Activated gamma-delta T cell (primary cell): Measurements from ENCODE around the gene FAM3A.
"Not testable (repeated sequence)": the region's sequence is repeated elsewhere in the genome, so short reads cannot be mapped to it uniquely, and the experiment has no call there.

Experiments
- DNase-seq: peaks from one replicate; lab custom pipeline; 2025; lab: John Stamatoyannopoulos, UW
- total RNA-seq, 2 donors: gene quantifications; one replicate each; lab custom pipeline; 2026; lab: John Stamatoyannopoulos, UW

The FAM3A gene, protein sequence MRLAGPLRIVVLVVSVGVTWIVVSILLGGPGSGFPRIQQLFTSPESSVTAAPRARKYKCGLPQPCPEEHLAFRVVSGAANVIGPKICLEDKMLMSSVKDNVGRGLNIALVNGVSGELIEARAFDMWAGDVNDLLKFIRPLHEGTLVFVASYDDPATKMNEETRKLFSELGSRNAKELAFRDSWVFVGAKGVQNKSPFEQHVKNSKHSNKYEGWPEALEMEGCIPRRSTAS
- 43.1 to 48.5 reads per million in 2 donors for total RNA-seq

DNA sequence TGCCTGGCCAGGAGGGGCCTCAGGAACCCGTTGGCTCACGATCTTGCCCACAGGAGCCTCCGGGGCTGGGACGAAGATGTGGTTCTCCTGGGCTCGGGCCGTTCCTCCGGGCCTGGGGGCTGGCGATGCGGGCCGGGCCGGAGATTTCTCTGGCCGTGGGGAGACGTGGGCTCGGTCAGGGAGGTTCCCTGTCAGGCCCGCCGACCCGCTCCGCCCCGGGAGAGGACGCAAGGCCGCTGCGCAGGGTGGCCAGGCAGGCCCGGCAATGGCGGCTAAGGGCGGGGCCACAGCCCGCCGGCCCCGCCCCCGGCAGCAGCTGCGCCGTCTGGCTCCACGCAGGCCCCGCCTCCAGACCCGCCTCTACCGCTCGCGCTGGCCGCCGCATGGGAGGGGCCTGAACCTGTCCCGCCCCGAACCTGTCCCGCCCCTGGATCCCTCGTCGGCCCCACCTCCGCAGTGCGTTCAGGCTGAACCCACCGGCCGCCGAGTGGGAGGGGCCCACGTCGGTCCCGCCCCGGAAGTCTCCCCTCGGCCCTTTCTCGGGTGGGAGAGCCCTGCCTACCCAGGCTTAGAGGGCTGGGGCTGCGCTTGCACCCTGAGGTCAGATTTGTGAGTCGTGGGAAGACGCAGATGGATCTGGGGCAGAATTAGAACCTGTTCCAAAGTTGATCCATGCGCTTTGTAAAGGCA is at the start of gene FAM3A:
Gene FAM3A, minus strand, starts transcription at position 267 of the 690 bp plus-strand sequence. CDS start 460 bp downstream, outside the sequence.
- peak; percentile 88 for DNase-seq

DNA sequence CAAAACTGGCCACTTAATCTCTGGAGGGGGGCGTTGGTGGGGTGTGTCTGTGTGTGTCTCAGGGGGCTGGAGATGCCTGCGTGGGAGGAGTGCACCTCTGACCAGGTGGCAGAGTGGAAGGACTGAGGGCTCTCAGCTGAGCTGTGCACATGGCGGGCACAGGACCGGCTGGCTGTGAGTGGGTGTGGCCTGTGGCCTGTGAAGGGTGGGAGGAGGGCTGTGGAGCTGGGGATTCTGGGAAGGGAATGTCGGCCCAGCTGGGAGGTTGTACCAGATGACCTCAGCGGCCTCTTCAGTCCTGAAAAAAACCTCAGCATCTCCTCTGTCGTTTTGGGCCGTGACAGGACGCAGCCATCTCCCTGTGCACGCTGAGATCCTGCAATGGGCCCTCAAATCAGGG is 46.3 kb upstream of the FAM3A start:
- not testable (repeated sequence) for DNase-seq

DNA sequence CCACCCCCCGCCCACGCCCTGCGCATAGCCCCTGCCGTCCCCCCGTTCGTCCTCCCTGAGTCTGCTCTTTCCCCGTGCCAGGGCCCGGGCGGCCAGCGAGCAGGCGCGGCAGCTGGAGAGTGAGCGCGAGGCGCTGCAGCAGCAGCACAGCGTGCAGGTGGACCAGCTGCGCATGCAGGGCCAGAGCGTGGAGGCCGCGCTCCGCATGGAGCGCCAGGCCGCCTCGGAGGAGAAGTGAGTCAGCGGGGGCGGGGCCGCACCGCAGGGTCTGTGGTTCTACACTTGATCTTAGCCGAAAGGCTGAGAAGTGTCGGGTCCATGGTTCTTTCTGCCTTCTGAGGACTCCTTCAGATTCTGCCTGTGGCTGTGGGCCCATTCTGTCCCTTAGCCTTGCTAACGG is 44.3 kb upstream of the FAM3A start:
- not testable (repeated sequence) for DNase-seq

DNA sequence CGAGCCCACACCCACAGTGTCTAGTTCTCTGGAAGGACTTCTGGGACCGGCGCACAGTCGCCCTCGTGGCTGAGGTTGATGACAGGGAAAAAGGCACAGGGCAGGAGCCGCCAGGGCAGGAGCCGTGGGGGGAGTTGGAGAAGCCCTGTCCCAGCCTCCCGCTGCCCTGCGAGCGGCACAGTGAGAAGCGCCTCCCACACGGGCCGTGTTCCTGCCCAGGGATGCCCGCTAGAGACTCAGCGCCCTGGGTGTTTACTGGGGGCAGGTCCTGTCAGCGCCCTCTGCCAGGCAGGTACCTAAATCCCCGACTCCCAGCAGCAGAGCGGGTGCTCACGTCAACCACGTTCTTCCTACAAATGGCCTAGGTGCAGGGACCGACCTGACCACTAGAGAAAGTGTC is 42.9 kb upstream of the FAM3A start:
- DNase-seq = not testable (repeated sequence)

DNA sequence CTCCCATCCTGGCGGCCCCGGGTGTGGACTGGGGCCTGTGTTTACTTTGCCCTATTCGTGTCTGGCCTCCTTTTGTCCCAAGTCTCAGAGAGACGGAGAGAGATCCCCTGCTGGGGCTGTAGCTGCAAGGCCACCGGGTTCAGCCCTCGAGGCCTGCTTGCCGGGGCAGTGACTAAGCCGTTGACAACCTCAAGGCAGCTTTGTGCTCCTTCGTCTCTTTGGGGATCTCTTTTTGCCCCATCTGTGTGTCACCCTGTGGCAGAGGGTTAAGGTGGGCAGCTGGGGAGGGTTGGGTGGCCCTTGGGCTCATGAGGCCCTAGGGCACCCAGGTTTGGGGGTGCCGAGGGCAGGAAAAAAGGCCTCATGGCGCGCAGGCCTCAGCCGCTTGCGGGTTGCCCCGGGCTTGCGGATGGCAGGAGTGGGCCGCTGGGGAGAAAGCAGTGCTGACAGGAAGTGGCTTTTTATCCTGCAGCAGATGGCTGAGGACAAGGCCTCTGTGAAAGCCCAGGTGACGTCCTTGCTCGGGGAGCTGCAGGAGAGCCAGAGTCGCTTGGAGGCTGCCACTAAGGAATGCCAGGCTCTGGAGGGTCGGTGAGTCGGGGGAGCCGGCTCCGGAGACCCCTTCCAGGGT is 42.1 kb upstream of the FAM3A start:
- not testable (repeated sequence) for DNase-seq

DNA sequence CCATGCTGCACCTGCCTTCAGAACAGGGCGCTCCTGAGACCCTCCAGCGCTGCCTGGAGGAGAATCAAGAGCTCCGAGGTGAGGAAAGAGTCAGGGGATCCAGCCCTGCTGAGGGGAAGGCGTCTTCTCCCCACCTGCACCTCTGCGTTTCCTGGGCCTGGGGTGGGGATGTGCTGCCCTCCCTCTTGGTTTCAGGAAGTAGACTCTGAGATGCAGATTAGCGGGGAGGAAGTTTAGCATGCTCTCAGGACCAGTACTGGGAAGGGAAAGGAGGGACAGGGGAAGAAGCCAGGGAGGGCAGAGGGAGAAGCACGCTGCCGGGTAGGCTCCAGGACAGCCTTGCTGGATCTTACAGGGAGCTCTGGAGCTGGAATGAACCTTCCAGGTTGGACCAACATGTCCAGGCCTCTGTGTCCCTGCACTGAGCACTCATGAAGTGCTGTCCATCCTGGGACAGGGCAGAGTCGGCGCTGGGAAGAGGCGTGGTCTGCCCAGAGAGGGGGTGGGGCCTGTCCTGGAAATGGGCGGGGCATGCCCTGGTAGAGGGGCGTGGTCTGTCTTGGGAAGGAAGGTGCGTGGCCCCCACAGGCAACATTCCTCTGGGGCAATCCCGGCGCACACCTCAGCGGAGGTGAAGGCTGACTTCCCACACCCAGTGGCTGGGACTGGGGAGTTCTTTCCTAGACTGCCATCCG is 36.2 kb upstream of the FAM3A start:
- DNase-seq = not testable (repeated sequence)

DNA sequence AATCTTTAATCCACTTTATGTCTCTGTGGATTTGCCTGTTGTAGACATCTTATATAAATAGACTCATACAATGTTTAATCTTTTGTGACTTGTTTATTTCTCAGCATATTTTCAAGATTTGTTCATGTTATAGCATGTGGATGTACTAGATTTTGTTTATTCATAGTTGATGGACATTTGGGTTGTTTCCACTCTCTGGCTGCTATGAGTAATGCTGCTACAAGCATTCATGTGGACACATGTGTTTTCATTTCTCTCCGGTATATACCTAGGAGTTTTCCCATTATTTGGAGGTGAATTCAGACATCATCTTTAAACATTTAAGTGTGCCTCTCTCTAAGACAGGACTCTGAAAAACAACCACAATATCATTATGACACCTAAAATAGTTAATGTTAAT is 33.7 kb upstream of the FAM3A start:
- DNase-seq = no peak

DNA sequence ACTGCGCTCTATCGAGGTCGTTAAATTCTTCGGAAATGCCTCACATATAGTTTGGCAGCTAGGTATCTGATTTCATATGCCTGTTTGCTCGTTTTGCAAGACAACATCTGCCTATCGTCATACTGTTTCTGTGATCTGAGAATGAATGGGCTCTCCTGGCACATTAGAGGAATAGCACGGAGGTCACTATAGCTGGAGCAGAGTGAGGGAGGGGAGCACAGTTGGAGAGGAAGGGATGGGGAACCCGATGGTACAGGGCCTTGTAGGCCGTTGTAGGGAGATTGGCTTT is 31.9 kb upstream of the FAM3A start:
- DNase-seq = no peak

DNA sequence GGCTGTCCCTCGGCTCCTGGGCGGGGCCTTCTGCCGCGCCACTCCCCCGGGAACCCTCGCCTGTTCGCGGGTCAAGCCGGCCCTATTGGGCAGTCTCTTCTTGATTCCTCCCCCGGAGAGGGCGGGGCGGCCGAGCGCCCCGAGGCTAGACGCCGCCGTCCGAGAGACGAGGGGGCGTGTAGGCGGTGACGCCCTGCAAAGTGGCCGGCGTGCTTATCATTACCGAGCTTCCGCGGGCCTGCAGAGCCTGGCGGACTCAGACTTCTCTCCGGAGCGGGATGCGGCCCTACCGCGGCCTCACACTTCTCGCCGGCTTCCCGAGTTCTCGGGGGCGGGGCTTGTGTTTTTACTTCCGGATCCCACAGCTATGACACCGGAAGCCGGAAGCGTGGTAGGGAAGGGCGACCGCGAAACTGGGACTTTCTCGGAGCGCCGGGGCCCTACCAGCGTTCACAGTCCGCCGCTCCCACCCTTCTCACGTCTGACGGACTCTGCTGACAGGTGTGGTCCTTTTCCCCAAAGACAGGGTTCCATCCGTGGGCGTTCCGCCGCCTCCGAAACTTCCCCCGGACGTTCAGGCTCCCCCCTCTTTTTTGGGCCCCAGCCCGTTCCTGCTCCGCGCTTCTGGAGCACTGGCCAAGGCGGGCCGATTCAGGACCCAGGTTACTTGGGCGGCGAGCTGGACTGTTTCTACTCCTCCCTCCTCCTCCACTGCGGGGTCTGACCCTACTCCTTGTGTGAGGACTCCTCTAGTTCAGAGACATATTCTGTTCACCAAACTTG is 31.4 kb upstream of the FAM3A start, which contains the start of gene IKBKG:
Gene IKBKG, plus strand, starts transcription at position 376 of the 783 bp plus-strand sequence. CDS start 4,383 bp downstream, outside the sequence.
- DNase-seq = peak; percentile 79

DNA sequence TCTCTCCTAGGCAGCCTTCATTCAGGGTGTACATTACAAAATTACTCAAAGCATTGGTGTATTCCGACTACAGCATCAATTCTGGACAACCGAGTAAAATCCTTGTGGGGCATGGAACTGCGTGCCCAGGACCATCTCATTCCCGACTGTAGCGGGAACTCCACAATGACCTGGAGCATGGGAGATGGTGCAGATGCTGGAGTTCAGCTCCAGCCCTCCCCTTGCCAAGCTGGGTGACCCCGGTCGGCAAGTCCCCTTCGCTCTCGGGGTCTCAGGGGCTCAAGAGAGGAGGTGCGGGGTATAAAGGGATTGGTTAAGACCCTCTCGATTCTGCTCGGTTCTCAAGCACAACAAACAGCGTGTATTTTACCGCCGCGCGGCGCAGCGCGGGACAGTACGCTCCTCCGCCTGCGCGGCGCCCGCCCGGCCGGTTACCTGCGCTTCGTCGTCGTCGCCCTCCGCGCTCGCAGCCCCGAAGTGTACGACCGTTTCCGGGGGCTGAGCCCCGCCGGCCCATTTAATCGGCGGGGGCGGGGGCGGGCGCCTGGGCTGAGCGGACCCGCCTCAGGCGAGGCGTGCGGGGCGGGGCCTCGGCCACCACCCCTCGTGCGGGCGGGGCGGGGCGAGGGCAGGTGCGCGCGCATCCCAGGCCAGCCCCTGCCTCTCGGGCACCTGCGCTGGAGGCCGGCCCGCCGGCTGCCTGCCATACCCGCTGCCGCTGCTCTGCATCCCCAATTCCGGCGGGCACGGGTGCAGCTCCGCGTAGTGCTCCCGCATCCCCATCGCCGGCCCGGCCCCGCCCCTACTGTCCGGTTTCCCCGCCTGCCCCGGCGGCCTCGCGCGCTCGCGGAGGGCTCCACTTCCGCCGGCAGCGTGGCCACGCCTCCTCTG is 30.6 kb upstream of the FAM3A start, which contains the start of gene G6PD:
Gene G6PD, minus strand, starts transcription at position 493 of the 891 bp plus-strand sequence. CDS start 691 bp downstream, outside the sequence.
- peak; percentile 79 for DNase-seq

DNA sequence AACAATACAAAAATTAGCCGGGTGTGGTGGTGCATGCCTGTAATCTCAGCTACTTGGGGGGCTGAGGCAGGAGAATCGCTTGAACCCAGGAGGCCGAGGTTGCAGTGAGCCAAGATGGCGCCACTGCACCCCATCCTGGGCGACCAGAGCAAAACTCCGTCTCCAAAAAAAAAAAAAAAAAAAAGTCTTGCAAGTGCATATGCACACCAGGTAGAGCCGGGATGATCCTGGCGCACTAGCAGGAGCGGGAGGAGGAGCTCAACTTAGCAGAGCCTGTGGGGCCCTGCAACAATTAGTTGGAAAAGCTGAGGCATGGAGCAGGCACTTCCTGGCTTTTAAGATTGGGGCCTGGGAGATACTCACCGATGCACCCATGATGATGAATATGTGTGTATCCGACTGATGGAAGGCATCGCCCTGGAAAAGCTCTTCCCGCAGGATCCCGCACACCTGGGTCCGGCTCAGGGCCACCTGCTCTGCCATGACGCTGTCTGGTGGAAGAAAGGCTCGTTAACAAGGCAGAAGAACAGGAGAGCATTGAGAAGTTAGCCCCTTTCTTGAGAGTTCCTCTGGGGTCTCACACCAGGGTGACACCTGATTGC is 29.7 kb upstream of the FAM3A start:
- no peak for DNase-seq

DNA sequence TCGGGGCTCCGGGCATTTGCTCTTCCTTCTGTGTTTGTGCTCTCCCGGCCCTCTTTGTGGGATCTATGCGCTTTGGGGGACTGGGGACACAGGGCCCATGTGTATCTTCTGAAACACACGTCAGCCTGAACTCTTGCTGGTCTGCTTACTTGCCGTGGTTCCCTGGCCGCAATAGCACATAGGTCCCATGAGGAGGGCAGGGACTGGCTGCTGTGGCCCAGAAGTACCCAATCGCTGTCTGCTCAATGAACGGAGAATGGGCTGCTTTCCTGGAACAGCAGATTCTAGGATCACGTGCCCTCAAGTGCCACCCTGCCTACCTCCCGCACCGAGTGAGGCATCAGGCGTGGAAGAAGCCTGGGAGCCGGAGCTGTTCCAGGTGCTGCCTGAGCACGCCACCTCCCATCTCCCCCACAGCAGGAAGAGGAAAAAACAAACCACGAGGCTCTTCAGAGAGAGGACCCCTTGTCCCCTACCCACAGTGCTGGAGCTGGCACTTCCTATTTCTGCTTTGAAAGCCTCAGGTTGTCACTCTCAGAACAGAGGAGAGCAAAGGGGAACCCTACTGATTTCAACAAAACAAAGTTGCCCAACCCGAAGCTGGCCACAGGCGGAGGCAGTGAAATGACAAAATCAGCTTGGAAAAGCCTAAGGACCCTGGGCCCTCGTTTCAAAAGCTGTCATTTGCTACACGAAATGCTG is 26.8 kb upstream of the FAM3A start:
- DNase-seq = no peak

DNA sequence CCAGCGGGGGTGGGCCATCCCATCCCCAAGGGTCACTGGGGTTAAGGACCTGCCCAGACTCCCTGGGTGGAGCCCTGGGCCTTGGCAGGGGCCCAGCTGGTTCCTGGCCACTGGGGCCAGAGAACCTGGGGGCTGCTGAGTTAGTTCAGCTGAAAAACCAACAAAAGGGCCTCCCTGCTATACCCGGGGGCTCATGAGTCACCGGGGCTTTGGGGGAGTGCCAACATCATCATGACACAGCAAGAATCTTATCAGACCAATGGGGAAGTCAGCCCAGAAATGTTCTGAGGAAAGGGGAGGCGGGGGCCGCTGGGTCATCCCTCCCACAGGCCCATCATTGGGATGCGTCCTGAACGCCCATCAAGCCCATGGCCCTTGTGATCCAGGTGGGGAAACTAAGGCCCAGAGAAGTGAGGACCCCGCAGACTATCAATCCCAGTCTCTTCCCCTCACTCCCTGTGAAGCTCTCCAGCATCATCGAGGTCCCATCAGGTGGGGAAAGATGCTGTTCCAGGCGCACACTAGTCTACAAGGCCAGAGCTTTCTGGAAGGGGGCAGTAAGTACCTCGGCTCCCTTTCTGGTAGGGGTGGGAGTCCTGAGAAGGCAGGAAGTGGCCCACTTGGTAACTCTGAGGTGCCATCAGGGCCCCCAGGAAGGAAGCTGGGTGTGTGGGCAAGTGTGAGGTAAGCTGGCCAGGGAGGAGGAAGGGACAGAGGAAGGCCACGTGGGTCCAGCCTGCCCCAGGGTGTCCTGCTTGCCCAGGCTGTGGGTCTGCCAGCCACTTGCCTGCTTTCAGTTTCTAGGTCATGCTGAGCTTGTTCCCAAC is 26.1 kb upstream of the FAM3A start:
- no peak for DNase-seq

DNA sequence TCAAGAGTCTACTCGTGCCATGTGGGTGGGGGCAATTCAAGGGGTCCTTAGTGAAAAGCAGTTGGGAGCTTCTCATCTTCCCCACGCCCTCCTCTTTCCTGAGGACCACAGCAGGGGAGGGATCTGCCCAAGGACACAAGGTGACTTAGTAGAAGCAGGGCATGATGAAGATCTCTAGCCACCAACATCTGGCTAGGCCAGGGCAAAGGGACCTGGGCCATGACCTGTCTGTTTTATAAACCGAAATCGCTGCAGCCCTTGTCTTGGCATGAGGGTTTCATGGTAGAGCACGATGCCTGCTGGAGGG is 25.5 kb upstream of the FAM3A start:
- no peak for DNase-seq

DNA sequence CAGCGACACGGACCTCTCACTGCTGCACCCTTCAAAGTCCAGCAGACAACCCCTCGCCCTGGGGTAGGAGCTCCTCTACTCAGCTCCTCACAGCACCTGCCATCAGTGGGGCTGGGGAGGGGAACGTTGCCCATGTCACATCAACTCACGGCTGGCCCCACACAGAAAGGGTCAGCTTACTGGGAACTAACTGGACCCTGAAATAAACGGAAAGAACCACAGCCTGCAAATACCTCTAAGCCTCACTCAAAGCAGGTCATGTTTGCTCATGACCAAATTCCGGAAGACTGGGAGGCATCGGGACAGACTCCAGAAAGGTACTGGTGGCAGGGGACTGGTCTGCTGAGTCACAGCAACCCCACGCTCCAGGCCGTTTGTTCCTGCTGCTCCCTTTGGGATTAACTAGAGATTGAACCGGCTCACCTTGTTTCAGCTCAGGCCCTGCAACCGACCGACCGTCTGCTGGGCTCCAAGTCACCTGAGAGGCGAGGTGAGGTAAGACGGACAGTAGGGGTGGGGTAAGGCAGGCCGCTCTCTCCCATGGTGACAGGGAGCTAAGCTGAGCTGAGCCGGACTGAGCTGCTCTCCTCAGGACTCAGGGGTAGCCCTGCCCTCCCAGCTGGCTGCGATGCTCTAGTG is 25.0 kb upstream of the FAM3A start:
- DNase-seq = no peak

DNA sequence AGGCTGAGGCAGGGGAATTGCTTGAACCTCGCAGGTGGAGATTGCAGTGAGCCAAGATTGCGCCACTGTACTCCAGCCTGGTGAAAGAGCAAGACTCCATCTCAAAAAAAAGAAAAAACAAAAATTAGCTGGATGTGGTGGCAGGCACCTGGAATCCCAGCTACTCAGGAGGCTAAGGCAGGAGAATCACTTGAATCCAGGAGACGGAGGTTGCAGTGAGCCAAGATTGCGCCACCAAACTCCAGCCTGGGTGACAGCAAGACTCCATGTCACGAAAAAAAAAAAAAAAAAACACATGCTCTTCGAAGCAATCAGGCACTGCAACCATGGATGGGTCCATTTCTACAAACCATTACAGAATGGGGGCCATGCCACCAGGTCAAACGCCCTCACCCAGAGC is 24.3 kb upstream of the FAM3A start:
- not testable (repeated sequence) for DNase-seq

DNA sequence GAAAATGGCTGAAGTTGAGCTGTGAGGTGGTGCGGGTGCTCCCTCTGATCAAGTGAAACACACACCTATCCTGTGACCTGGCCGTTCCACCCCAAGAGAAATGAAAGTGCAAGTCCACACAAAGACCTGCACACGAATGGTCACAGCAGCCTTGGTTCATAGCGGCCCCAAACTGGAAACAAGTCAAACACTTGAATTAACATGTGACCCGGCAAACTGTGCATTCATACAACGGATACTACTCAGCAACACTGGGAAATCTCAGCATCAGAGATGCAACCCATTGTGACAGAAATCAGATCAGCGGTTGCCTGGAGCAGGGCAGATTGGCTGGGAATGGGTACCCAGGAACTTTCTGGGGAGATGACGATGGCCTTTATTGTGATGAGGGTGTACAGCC is 23.0 kb upstream of the FAM3A start:
- no peak for DNase-seq

DNA sequence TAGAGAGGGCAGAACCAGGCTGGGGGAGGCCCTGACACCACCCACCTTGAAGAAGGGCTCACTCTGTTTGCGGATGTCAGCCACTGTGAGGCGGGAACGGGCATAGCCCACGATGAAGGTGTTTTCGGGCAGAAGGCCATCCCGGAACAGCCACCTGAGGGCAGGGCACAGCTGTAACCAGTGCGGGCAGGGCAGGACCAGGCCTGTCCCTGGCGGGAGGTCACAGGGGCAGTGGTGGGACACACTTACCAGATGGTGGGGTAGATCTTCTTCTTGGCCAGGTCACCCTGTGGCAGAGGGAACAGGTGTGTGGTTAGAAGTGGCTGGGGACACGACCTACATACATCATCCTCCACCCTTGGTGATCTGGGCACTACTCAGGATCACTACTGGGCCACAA is 19.9 kb upstream of the FAM3A start:
- DNase-seq = no peak
